DMS79 treated with DMSO at 0.1 percent for 48 hours (cell line): Measurements from ENCODE around the gene CAPN14.

Source experiments
- DNase-seq: peaks from one replicate; lab custom pipeline; 2025; lab: John Stamatoyannopoulos, UW

CAPN14 gene

GRCh38 chr2:31141443-31142085 is 75.8 kb downstream of the CAPN14 start:
- no peak for DNase-seq

- no peak for DNase-seq
Observed at GRCh38 chr2:31140151-31140550, 77.2 kb downstream of the CAPN14 start.

- no peak for DNase-seq
Observed at GRCh38 chr2:31139671-31140070, 77.6 kb downstream of the CAPN14 start.

DNA sequence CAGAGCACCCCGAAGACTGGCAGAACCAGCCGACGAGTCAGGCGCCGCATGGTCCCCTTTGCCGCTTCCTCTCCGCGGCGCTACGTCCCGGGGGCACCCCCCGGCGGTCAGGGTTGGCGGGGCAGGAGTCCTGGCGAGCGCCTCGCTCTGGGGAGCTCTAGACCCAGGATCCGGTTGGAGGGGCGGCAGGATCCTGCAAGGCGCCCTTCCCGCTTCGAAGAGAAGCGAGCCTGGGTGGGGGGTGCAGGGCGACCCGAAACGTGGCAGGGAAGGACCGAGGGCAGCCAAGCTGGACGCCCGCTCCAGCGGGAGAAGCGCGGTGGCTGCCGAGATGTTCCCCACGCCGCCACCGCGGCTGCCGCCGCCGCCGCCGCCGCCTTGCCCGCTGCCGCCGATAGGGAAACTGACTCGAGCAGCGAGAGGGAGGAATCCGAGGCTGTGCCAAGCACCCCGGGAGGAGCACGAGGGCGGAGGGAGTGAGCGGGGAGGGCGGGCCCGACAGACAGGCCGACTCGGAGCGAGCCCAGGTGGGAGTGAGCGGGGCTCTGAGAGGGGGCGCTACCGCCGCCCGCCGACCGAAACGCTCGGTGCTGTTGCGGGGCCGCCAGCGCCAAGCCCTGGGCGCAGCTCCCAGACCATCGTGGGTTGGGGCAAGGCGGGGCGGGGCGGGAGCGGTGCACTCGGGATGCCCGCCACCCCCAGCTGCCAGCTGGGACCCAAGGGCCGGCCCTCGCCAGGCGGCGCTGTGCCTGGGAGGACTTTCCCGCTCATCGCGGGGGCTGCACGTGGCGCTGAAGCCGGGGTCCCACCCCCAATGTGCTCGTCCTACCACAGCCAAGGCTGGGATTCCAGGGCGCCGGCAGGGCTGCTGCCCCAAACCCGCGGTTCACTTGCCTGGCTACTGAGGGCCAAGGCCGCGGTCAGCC is 79.0 kb downstream of the CAPN14 start, which contains the start of gene GALNT14:
Gene GALNT14 (minus strand): TSS at position 404 of the 926 bp plus-strand sequence. CDS start 354 bp downstream, at position 50.
- DNase-seq, result peak; percentile 35

GRCh38 chr2:31137211-31138036 is 79.9 kb downstream of the CAPN14 start:
- DNase-seq, result no peak

GRCh38 chr2:31136732-31137131 is 80.6 kb downstream of the CAPN14 start:
- no peak for DNase-seq

- no peak for DNase-seq
Observed at GRCh38 chr2:31136000-31136399, 81.3 kb downstream of the CAPN14 start.

- no peak for DNase-seq
Observed at GRCh38 chr2:31134480-31134879, 82.8 kb downstream of the CAPN14 start.

GRCh38 chr2:31132786-31133185 is 84.5 kb downstream of the CAPN14 start:
- no peak for DNase-seq

- no peak for DNase-seq
Observed at GRCh38 chr2:31131871-31132270, 85.4 kb downstream of the CAPN14 start.

DNA sequence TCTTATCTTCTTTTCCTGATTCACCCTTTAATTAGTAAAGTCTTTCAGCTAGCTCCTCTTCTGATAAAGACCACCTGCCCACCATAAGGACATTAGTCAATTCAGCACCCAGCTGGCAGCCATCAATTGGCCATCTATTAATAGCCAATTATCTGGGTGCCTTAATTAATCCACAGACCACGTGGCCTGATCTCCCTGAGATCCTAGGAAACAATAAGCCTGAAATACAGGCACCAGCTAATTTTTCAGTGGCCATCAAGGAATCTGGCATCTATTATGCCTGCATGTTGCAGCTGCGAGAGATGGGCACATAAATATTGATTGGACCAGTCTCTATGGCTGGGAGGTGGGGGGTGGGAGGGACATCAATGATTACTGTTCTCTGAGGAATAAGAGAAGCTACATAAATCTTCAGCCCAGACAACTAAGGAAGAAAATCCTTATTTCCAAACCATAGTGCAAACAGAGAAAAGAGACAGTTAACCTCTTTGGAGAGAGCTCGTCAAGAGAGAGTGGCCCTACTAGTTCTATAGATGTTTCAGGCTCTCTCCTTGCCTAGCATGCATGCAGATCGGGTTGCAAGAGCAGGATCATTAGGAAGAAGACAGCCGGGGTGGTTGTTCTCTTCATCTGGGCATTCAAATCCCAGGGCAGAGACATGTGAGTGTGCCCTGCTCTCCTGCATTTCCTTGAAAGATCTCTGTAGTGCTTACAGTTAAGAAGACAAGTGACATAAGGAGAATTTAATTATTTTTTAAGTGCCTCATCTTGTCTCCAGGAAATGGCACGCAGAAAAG is 87.7 kb downstream of the CAPN14 start:
- no peak for DNase-seq

DNA sequence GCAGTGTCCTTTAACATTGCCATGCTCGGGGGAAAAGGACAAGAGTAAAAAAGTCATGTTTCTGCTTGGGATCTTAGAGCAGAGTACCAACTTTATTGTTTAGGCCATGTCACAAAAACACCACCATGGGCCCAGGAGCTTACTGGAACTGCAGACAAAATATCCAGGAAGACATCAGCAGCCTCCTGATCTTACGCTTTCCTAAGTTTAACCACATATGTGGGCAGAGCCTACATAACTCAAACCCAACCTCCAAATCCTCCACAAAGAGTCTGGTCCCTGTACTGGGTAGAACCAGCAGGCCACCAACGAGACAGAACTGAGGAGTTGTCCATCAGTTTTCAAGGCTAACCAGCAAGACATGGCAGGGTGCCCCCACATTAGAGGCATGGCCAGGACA is 89.4 kb downstream of the CAPN14 start:
- no peak for DNase-seq

DNA sequence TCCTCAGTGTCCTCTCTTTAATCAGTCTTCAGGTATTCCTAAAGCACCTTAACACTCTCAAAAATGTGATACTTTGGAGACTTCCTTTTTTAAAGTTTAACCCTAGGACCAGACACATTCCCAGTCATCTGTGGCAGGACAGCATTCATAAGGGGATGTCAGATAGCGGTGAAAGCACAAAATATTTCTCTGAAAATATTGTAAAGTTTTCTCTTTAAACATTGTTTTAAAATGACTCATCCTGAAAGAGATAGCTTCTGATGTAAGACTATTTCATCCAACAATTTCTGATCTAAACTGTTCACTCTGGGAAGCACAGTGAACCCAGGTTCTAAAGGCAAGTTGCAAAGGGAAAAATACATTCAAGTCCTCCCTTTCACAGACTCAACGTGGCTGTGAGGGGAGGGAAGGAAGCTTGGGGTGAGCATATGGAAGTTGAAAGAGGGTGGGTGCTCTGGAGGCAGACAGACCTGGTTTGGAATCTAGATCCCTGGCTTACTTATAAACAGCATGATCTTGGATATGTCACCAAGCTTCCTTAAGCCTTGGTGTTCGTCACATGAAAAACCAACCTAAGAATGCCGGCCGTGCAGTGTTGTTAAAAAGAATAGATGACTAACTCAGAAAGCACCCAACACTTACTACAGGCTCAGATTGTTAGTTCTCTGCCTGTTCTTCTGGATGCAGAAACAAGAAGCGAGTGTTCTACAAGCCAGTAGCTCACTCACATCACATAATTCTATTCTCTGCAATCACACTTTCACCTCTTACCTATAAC is 91.2 kb downstream of the CAPN14 start:
- DNase-seq, result no peak

- no peak for DNase-seq
Observed at GRCh38 chr2:31124904-31125303, 92.4 kb downstream of the CAPN14 start.
